IMR-90 (cell line): ENCODE data around the gene PTGER4. TPM values are rescaled to one million over a fixed set of nuclear protein-coding genes. Genes with fewer than 3 reads are reported as not detected.
A peak's percentile ranks its signal among the peaks of the same experiment; 100 is the strongest.

Source experiments
- ATAC-seq: fragments of 200-7000 bp; cut with Tn5 transposase; 2 replicates; pipeline ENCODE4 v1.9.1; 2020; ENCODE audit warnings: low read depth, mild to moderate bottlenecking, moderate library complexity
- BruUV-seq: library from RNA; stranded (reverse); fragments of 400-500 nt; replicated peaks from 2 replicates; lab custom pipeline; 2021; lab: Mats Ljungman, UMichigan
- CTCF ChIA-PET: fragments of 300-600 bp; formaldehyde crosslinking; extraction: SDS; loops from one replicate; lab custom pipeline; 2021; ENCODE audit warnings: antibody characterized with exemption; lab: Yijun Ruan, JAX
- POLR2A ChIA-PET: fragments of 300-600 bp; sonication (Branson Sonifier 250); formaldehyde crosslinking; loops from one replicate; lab custom pipeline; 2022; ENCODE audit warnings: antibody characterized with exemption; ENCODE audit not compliant: unreplicated experiment; lab: Charles Lee
- DNase-seq: peaks from one replicate; pipeline ENCODE4 v3.0.0; 2013
- H2AFZ ChIP-seq: replicated peaks from 2 replicates; pipeline ENCODE3; 2013; ENCODE audit warnings: low read length, mild to moderate bottlenecking; ENCODE audit not compliant: poor library complexity
- H2AK5ac ChIP-seq: 2 replicates; pipeline ENCODE4 v1.6.1; 2013; ENCODE audit warnings: low read depth, low read length, inconsistent platforms
- H2AK9ac ChIP-seq: replicated peaks from 2 replicates; pipeline ENCODE3; 2013; ENCODE audit warnings: mild to moderate bottlenecking, low read depth, low read length, moderate library complexity; ENCODE audit not compliant: poor library complexity
- H2BK120ac ChIP-seq: 2 replicates; pipeline ENCODE4 v1.6.1; 2013; ENCODE audit warnings: low read depth, low read length, inconsistent platforms
- H2BK15ac ChIP-seq: 3 replicates; pipeline ENCODE4 v1.6.1; 2013; ENCODE audit warnings: low read depth, low read length, inconsistent platforms
- H2BK20ac ChIP-seq: 2 replicates; pipeline ENCODE4 v1.6.1; 2013; ENCODE audit warnings: low read depth, mild to moderate bottlenecking, inconsistent platforms, low read length, moderate library complexity
- H2BK5ac ChIP-seq: 2 replicates; pipeline ENCODE4 v1.6.1; 2013; ENCODE audit warnings: mild to moderate bottlenecking, low read depth, low read length, inconsistent platforms; ENCODE audit not compliant: poor library complexity, severe bottlenecking
- H3K14ac ChIP-seq: replicated peaks from 2 replicates; pipeline ENCODE4 v1.6.1; 2013; ENCODE audit warnings: low read depth, low read length, inconsistent platforms
- H3K18ac ChIP-seq: 2 replicates; pipeline ENCODE4 v1.6.1; 2013; ENCODE audit warnings: low read depth, low read length, control low read depth
- H3K23ac ChIP-seq: 2 replicates; pipeline ENCODE4 v1.6.1; 2013; ENCODE audit warnings: low read depth, low read length, inconsistent platforms
- H3K27ac ChIP-seq: 2 replicates; pipeline ENCODE4 v1.5.1; 2013; ENCODE audit warnings: mild to moderate bottlenecking, control low read depth, low read length; ENCODE audit not compliant: insufficient read depth
- H3K27me3 ChIP-seq: 2 replicates; pipeline ENCODE4 v1.6.1; 2013; ENCODE audit warnings: low read length; ENCODE audit not compliant: control insufficient read depth, insufficient read depth
- H3K36me3 ChIP-seq: 2 replicates; pipeline ENCODE4 v1.6.1; 2013; ENCODE audit warnings: low read length, mixed read lengths; ENCODE audit not compliant: control insufficient read depth, insufficient read depth
- H3K4ac ChIP-seq: 2 replicates; pipeline ENCODE4 v1.6.1; 2013; ENCODE audit warnings: low read depth, low read length, inconsistent platforms
- H3K4me1 ChIP-seq: 2 replicates; pipeline ENCODE4 v1.6.1; 2013; ENCODE audit warnings: low read length, mixed read lengths; ENCODE audit not compliant: control insufficient read depth, insufficient read depth
- H3K4me2 ChIP-seq: 2 replicates; pipeline ENCODE4 v1.6.1; 2013; ENCODE audit warnings: low read depth, mild to moderate bottlenecking, control low read depth, low read length, moderate library complexity
- H3K4me3 ChIP-seq: 2 replicates; pipeline ENCODE4 v1.5.1; 2013; ENCODE audit warnings: low read depth, mild to moderate bottlenecking, control low read depth, low read length, moderate library complexity; ENCODE audit not compliant: insufficient read depth
- H3K56ac ChIP-seq: 2 replicates; pipeline ENCODE4 v1.6.1; 2013; ENCODE audit warnings: low read length, inconsistent platforms; ENCODE audit not compliant: insufficient read depth; ENCODE audit errors: extremely low read depth
- H3K79me1 ChIP-seq, 2 experiments: 2 replicates each; pipeline ENCODE4 v1.6.1; 2013; ENCODE audit warnings: low read length in 2 of 2, inconsistent platforms in 1 of 2, low read depth in 1 of 2
- H3K9ac ChIP-seq: 2 replicates; pipeline ENCODE4 v1.6.1; 2013; ENCODE audit warnings: low read depth, low read length, control low read depth
- H3K9me1 ChIP-seq: 2 replicates; pipeline ENCODE4 v1.6.1; 2013; ENCODE audit warnings: low read length, inconsistent platforms; ENCODE audit not compliant: insufficient read depth
- H3K9me3 ChIP-seq: 2 replicates; pipeline ENCODE4 v1.6.1; 2013; ENCODE audit warnings: low read length; ENCODE audit not compliant: control insufficient read depth, insufficient read depth
- H4K20me1 ChIP-seq: 2 replicates; pipeline ENCODE4 v1.6.1; 2013; ENCODE audit warnings: low read length, inconsistent platforms; ENCODE audit not compliant: insufficient read depth
- H4K5ac ChIP-seq: 2 replicates; pipeline ENCODE4 v1.6.1; 2013; ENCODE audit warnings: mild to moderate bottlenecking, low read depth, low read length, control low read depth
- H4K8ac ChIP-seq, 2 experiments: 2 replicates each; pipeline ENCODE4 v1.6.1; 2013; ENCODE audit warnings: low read depth in 2 of 2, low read length in 2 of 2, control low read depth in 1 of 2, inconsistent platforms in 1 of 2
- H4K91ac ChIP-seq: 2 replicates; pipeline ENCODE4 v1.6.1; 2013; ENCODE audit warnings: low read depth, low read length, inconsistent platforms; ENCODE audit not compliant: insufficient read depth
- MAFK ChIP-seq: IDR thresholded peaks from 2 replicates; pipeline ENCODE4 v1.6.1; 2012; ENCODE audit warnings: low read depth, low read length, improper control_type of control experiment
- POLR2A ChIP-seq: IDR thresholded peaks from 2 replicates; pipeline ENCODE4 v1.6.1; 2012; ENCODE audit warnings: mild to moderate bottlenecking, low read depth, low read length
- WGBS, 2 experiments: methylation state at CpG; one replicate each; pipeline versions ENCODE4 v1.1.5 to v1.1.7; 2013; ENCODE audit warnings: missing lambda C conversion rate in 2 of 2; ENCODE audit not compliant: insufficient read length in 1 of 2; ENCODE audit errors: extremely low coverage in 2 of 2; 5-methylcytosine and 5-hydroxymethylcytosine counted together
- dilution Hi-C: fragments of 300-500 bp; cut with HindIII; formaldehyde crosslinking; loops from one replicate; pipeline ENCODE4 v1.14.3; 2018; ENCODE audit warnings: low sequenced_read_pairs; ENCODE audit not compliant: unreplicated experiment
- in situ Hi-C: fragments of 300-500 bp; cut with MboI; formaldehyde crosslinking; loops from 3 replicates; pipeline ENCODE4 v1.14.3; 2019; ENCODE audit warnings: low sequenced_read_pairs, inconsistent platforms, mixed read lengths
- intact Hi-C: fragments of 100-400 bp; cut with micrococcal nuclease; formaldehyde crosslinking; loops from 2 replicates; pipeline ENCODE4 v1.10.0; 2022
- polyA plus RNA-seq, 3 experiments: library from polyadenylated mRNA; depleted of rRNA; stranded (reverse); fragments of >200 nt; gene quantifications; 2 replicates each; pipeline ENCODE4 v1.2.3, GENCODE V29; 2012; ENCODE audit warnings: low replicate concordance in 1 of 3
- total RNA-seq: library from RNA; depleted of rRNA; stranded (reverse); fragments of >200 nt; gene quantifications from 2 replicates; pipeline ENCODE4 v1.2.3, GENCODE V29; 2012

The PTGER4 gene
- total and polyA plus RNA-seq, 2 of the 4 experiments (the other 2 are of a cell fraction): 7.9 to 10.1 TPM

DNA sequence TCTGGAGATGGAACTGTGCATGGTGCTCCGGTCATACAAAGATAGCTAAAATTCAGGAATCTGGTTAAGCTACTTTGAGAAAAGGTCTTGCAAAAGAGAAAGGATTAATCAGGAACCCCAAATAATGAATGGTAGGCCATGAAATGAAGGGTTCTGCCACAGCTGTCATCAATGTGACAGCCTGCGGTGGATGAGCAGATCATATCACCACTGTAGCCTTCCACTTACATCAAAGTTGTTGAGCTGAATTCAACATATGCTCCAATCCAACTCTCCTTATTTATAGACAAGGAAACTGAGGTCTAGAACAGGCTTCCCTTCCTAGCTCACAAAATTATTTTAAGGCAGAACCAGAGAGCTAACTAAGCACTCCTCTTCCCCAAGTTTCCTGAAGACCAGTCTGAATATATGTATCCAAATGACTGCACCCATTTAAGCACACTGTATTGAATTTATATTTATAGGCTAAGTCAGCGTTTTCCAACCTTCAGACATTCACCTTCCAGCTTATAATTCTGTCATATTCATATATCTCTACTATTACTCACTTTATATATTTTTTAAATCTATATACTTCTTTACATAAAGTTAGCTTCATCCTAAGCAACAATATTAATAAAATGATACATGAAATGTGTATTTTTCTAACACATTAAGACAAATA lies 13.9 kb upstream of the PTGER4 start:
- TF ChIP-seq POLR2A: no peak
- 0 out of 2 replicates have a peak, but pooled peaks have one; percentile 19 for TF ChIP-seq MAFK
- Histone ChIP-seq H2BK120ac (no peak overlapping the region), H3K18ac (no peak overlapping the region), H3K14ac (no peak overlapping the region), H2AK9ac (no peak overlapping the region), H2AK5ac (no peak overlapping the region), H3K36me3 (no peaks in the 10 kb centered on the region), H4K20me1 (no peaks in the 10 kb centered on the region), H3K79me1 (no peaks in the 10 kb centered on the region), H3K9me1 (no peaks in the 10 kb centered on the region), H2BK5ac (no peak overlapping the region), H3K4me2 (no peak overlapping the region), H3K27me3 (no peaks in the 10 kb centered on the region), H3K9me3 (no peaks in the 10 kb centered on the region), H2BK20ac (no peak overlapping the region), H2BK15ac (no peak overlapping the region), H3K23ac (no peak overlapping the region), H3K4ac (no peak overlapping the region), H3K27ac (no peak overlapping the region), H4K5ac (no peak overlapping the region), H3K9ac (no peak overlapping the region), H2AFZ (no peak overlapping the region), H4K8ac (no peak overlapping the region), H3K56ac (no peak overlapping the region), H4K91ac (no peak overlapping the region), H3K4me1 (no peaks in the 10 kb centered on the region), H3K4me3 (no peak overlapping the region)
- ATAC-seq (no peak), DNase-seq (no peak)
- no TSS peak for BruUV-seq
- in situ Hi-C loops (no loop called here), dilution Hi-C loops (no loop called here), intact Hi-C loops (no loop called here)
- ChIA-PET CTCF (no interaction called here), POLR2A (no interaction called here)
- WGBS, 2 experiments: 88% methylated on average over 1 of the region's 3 CpGs; no CpG with 5 or more reads in 1 of the 2 experiments
